ENCODE results near the gene TRAPPC5.

TRAPPC5 gene

DNA sequence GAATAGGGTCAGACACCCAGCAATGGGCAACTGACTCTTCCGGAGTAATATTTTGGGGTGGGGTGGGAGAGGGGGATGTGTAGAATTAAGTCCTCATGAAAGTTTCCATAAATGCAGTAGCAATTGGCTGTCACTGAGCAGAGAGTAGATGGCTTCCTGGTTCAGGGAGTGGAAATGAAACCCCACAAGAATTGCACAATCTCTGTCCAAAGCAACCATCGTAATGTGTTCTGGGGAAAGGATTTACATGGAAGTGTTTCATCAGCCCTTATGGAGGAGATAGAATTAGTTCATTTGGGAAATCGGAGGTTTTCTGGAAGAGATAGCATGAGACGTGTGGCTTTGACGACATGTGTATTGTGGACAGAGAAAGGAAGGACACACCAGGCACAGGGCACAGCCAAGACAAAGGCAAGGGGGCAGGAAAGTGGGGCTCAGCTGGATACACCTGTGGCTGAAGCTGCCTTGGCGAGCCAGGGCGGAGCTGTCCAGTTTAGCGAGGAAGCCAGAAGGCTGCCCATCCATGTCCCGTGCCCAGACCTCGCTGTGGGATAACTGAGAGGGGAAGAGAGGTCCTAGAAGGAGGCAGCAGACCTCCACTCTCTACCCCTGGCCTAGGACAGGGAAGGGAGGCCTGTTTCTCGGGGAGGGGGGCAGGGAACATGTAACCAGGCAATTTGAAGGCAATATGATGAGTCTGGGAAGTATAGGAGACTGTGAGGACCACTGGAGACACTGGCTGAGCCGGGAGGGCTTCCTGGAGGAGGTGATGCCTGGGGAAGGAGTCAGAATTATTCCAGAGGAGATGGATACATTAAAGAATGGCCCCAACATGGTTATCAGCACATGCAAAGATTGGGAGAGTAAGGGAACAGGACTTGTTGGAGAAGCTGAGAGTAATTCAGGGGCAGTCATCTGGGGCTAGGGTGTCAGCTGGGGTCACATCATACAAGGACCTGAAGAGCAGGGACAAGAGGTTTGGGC, 53.9 kb downstream of the TRAPPC5 start:
- no peak for DNase-seq

DNA sequence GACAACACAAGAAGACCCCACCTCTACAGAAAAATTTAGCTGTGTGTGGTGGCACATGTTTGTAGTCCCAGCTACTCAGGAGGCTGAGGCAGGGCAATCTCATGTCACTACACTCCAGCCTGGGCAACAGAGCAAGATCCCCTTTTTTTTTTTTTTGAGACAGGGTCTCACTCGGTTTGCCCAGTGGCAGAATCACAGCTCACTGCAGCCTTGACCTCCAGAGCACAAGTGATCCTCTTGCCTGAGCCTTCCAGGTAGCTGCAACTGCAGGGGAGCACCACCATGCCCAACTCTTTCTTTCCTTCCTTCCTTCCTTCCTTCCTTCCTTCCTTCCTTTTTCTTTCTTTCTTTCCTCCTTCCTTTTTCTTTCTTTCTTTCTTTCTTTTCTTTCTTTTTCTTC, 55.5 kb downstream of the TRAPPC5 start:
- no peak for DNase-seq

DNA sequence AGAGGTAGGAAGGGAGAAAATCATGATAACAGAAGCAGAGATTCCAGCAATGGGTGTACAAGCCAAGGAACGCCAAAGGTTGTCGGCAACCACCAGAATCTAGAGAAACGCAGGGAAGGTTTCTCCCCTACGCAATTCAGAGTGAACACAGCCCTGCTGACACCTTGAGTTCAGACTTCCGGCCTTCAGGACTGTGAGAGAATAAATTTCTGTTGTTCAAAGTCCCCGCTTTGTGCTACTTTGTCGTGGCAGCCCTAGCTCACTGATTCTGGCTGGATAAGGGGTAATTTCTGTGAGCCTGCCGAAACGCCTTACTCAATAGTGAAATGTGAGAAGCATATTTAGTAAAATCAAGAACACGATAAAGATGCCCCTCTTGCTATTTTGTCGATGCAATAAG, 56.6 kb downstream of the TRAPPC5 start:
- no peak for DNase-seq
